Measurements from ENCODE around the gene TIA1.

Gene TIA1

GRCh38 chr2:70261501-70261900 is 13.1 kb upstream of the TIA1 start:
- Histone ChIP-seq H3K9me3 (no peaks in the 10 kb centered on the region), H3K36me3 (no peaks in the 10 kb centered on the region), H3K4me1 (no peaks in the 10 kb centered on the region), H3K4me3 (ENCODE audit: low read depth, low read length) (no peak overlapping the region), H3K27me3 (no peaks in the 10 kb centered on the region)
- DNase-seq: no peak
- no peak for TF ChIP-seq CTCF (IDR thresholded peaks at IDR 0.05; ENCODE audit: low read depth, low read length)

GRCh38 chr2:70258532-70258875 is 10.1 kb upstream of the TIA1 start:
- Histone ChIP-seq H3K36me3 (no peaks in the 10 kb centered on the region), H3K4me3 (ENCODE audit: low read depth, low read length) (peak overlapping the region; percentile 58), H3K27me3 (no peaks in the 10 kb centered on the region), H3K9me3 (no peaks in the 10 kb centered on the region), H3K4me1 (no peaks in the 10 kb centered on the region)
- TF ChIP-seq CTCF (IDR thresholded peaks at IDR 0.05; ENCODE audit: low read depth, low read length): no peak
- peak; percentile 32 for DNase-seq

- DNase-seq: no peak
- no peaks in the 10 kb centered on the region for H3K4me1 ChIP-seq
- TF ChIP-seq CTCF (IDR thresholded peaks at IDR 0.05; ENCODE audit: low read depth, low read length): no peak
Measured at GRCh38 chr2:70255637-70256314, 7.3 kb upstream of the TIA1 start.

GRCh38 chr2:70250434-70250833 is 2.0 kb upstream of the TIA1 start:
- no peaks in the 10 kb centered on the region; the same call in 1 of the 2 replicates for H3K36me3 ChIP-seq
- no peaks in the 10 kb centered on the region for H3K4me1 ChIP-seq
- H3K4me3 ChIP-seq (ENCODE audit: low read depth, low read length): no peak overlapping the region
- TF ChIP-seq CTCF (IDR thresholded peaks at IDR 0.05; ENCODE audit: low read depth, low read length): no peak
- H3K27me3 ChIP-seq: no peaks in the 10 kb centered on the region
- no peak for DNase-seq
- no peaks in the 10 kb centered on the region for H3K9me3 ChIP-seq

More at GRCh38 chr2:70255637-70256314, 7.3 kb upstream of the TIA1 start:
- Histone ChIP-seq H3K9me3 (no peaks in the 10 kb centered on the region), H3K36me3 (no peaks in the 10 kb centered on the region), H3K4me3 (ENCODE audit: low read depth, low read length) (no peak overlapping the region), H3K27me3 (no peaks in the 10 kb centered on the region)

GRCh38 chr2:70247364-70248180 is 856 bp downstream of the TIA1 start:
- Histone ChIP-seq H3K36me3 (no peaks in the 10 kb centered on the region; the same call in 1 of the 2 replicates), H3K4me1 (no peaks in the 10 kb centered on the region), H3K4me3 (ENCODE audit: low read depth, low read length) (peak overlapping the region; percentile 93), H3K9me3 (no peaks in the 10 kb centered on the region), H3K27me3 (no peaks in the 10 kb centered on the region)
- TF ChIP-seq CTCF (IDR thresholded peaks at IDR 0.05; ENCODE audit: low read depth, low read length): no peak
- no peak for DNase-seq
